SU-DHL-6 (cell line): ENCODE data around the gene KRTAP7-1.

Experiments
- H2AFZ ChIP-seq: fragments of 200-600 bp; sonication (generic); 2 replicates; pipeline ENCODE4 v1.6.1; 2014; ENCODE audit warnings: low read depth, mild to moderate bottlenecking, moderate library complexity, mixed read lengths, antibody characterized with exemption, low read length; ENCODE audit not compliant: severe bottlenecking
- H3F3A ChIP-seq: fragments of 200-600 bp; shearing (Covaris generic); 2 replicates; pipeline ENCODE4 v1.6.0; 2016; ENCODE audit warnings: antibody characterized with exemption, mild to moderate bottlenecking; ENCODE audit not compliant: insufficient read depth
- H3K27ac ChIP-seq: fragments of 200-600 bp; sonication (generic); 2 replicates; pipeline ENCODE4 v1.5.1; 2016; ENCODE audit warnings: low read depth, mild to moderate bottlenecking, low read length, moderate library complexity, mixed read lengths
- H3K27me3 ChIP-seq: fragments of 200-600 bp; sonication (generic), shearing (Covaris generic); 2 replicates; pipeline ENCODE4 v1.6.0; 2014; ENCODE audit warnings: mild to moderate bottlenecking, low read length
- H3K36me3 ChIP-seq: fragments of 200-600 bp; sonication (generic); 2 replicates; pipeline ENCODE4 v1.6.1; 2014; ENCODE audit warnings: mild to moderate bottlenecking, low read length, mixed read lengths
- H3K4me2 ChIP-seq: fragments of 300-600, 200-600 bp; shearing (Covaris generic), sonication (generic); 2 replicates; pipeline ENCODE4 v1.6.0; 2014; ENCODE audit warnings: low read length, low read depth, mild to moderate bottlenecking; ENCODE audit not compliant: poor library complexity, severe bottlenecking
- H3K4me3 ChIP-seq: fragments of 200-600 bp; sonication (generic); 2 replicates; pipeline ENCODE4 v1.5.1; 2014; ENCODE audit warnings: antibody characterized with exemption, low read length, mild to moderate bottlenecking, mixed read lengths; ENCODE audit not compliant: insufficient read depth, poor library complexity, severe bottlenecking
- H3K79me2 ChIP-seq: fragments of 200-600 bp; sonication (generic); 2 replicates; pipeline ENCODE4 v1.6.1; 2014; ENCODE audit warnings: mild to moderate bottlenecking, low read length, moderate library complexity; ENCODE audit not compliant: insufficient read depth
- H3K9ac ChIP-seq: fragments of 200-600 bp; sonication (generic); 2 replicates; pipeline ENCODE4 v1.7.0; 2014; ENCODE audit warnings: mild to moderate bottlenecking, low read length
- H3K9me2 ChIP-seq: fragments of 200-600 bp; sonication (generic); replicated peaks from 2 replicates; pipeline ENCODE4 v1.6.1; 2014; ENCODE audit warnings: low read length; ENCODE audit not compliant: insufficient read depth
- H3K9me3 ChIP-seq: fragments of 200-600 bp; sonication (generic); 2 replicates; pipeline ENCODE4 v1.6.1; 2014; ENCODE audit warnings: low read length, mixed read lengths; ENCODE audit not compliant: insufficient read depth
- H4K20me1 ChIP-seq: fragments of 200-600 bp; sonication (generic); 2 replicates; pipeline ENCODE4 v1.6.1; 2014; ENCODE audit warnings: low read depth, mild to moderate bottlenecking, antibody characterized with exemption, low read length, moderate library complexity, mixed read lengths
- CTCF ChIP-seq: fragments of 200-600 bp; sonication (generic); IDR thresholded peaks from one replicate; pipeline ENCODE4 v1.5.1; 2017; ENCODE audit warnings: antibody characterized with exemption, mild to moderate bottlenecking, low read length, moderate library complexity; ENCODE audit not compliant: insufficient read depth, poor library complexity, severe bottlenecking
- EZH2phosphoT487 ChIP-seq: fragments of 200-600 bp; sonication (generic), shearing (Covaris generic); conservative IDR thresholded peaks from 2 replicates; pipeline ENCODE4 v1.6.1; 2018; ENCODE audit warnings: mild to moderate bottlenecking, antibody characterized with exemption, low read length, moderate library complexity, mixed read lengths

The KRTAP7-1 gene

GRCh38 chr21:30829659-30830058 lies at the start of gene KRTAP7-1:
Gene KRTAP7-1 (minus strand): TSS chr21:30829759. CDS start chr21:30829698, 61 bp downstream.
- H3K36me3 ChIP-seq: no peaks in the 10 kb centered on the region
- H3K4me2 ChIP-seq: no peak within 1 kb of the TSS
- H4K20me1 ChIP-seq: no peaks in the 10 kb centered on the region
- H3K79me2 ChIP-seq: no peaks in the 10 kb centered on the region
- no peaks in the 10 kb centered on the region for H3K9me3 ChIP-seq
- no peak within 1 kb of the TSS for H3K4me3 ChIP-seq
- no peak within 1 kb of the TSS for H3K27ac ChIP-seq
- H3K27me3 ChIP-seq: no peaks in the 10 kb centered on the region
- H3F3A ChIP-seq: no peaks in the 10 kb centered on the region
- no peak within 1 kb of the TSS for H3K9ac ChIP-seq
- TF ChIP-seq CTCF: no peak
- no peak for TF ChIP-seq EZH2phosphoT487
- H2AFZ ChIP-seq: no peak within 1 kb of the TSS
- no peaks in the 10 kb centered on the region for H3K9me2 ChIP-seq

GRCh38 chr21:30874526-30874925 lies 45.0 kb upstream of the KRTAP7-1 start:
- no peak for TF ChIP-seq CTCF
- no peak for TF ChIP-seq EZH2phosphoT487
- Histone ChIP-seq H3K4me3 (no peak overlapping the region), H3K9me3 (no peaks in the 10 kb centered on the region), H3K79me2 (no peaks in the 10 kb centered on the region), H3K27ac (no peak overlapping the region), H3K36me3 (no peaks in the 10 kb centered on the region), H3K9me2 (no peaks in the 10 kb centered on the region), H2AFZ (no peak overlapping the region), H3K27me3 (no peaks in the 10 kb centered on the region), H3K4me2 (no peak overlapping the region), H4K20me1 (no peaks in the 10 kb centered on the region), H3F3A (no peaks in the 10 kb centered on the region), H3K9ac (no peak overlapping the region)

GRCh38 chr21:30847627-30848500 lies 18.3 kb upstream of the KRTAP7-1 start:
- Histone ChIP-seq H3K9me3 (no peaks in the 10 kb centered on the region), H3K27ac (no peak overlapping the region), H3K27me3 (no peaks in the 10 kb centered on the region), H3K79me2 (no peaks in the 10 kb centered on the region), H3K9ac (no peak overlapping the region), H3K4me2 (no peak overlapping the region), H3F3A (no peaks in the 10 kb centered on the region), H4K20me1 (no peaks in the 10 kb centered on the region), H3K36me3 (no peaks in the 10 kb centered on the region), H3K9me2 (no peaks in the 10 kb centered on the region), H2AFZ (no peak overlapping the region), H3K4me3 (no peak overlapping the region)
- no peak for TF ChIP-seq EZH2phosphoT487
- TF ChIP-seq CTCF: no peak
